Gastrocnemius medialis (tissue), 4 donors: ENCODE data around the gene MTMR1.

ENCODE experiments used
- POLR2A ChIP-seq, 2 donors: fragments of 450-650 bp; IDR thresholded peaks; one replicate each; pipeline ENCODE4 v1.6.1; 2017; ENCODE audit warnings: antibody characterized with exemption in 2 of 2, mild to moderate bottlenecking in 2 of 2, moderate library complexity in 2 of 2
- TF ChIP-seq, protein P1 (sequence below), 5 experiments: fragments of 450-650 bp in 3 of 5; fragments of 200-600 bp in 2 of 5; sonication (generic) in 2 of 5; IDR thresholded peaks in 4 of 5; conservative IDR thresholded peaks in 1 of 5; 1 replicate in 4 of 5; 2 replicates in 1 of 5; pipeline ENCODE4 v1.5.1; 2016 to 2019; ENCODE audit warnings: antibody characterized with exemption in 5 of 5, mild to moderate bottlenecking in 3 of 5, moderate library complexity in 3 of 5

DNA sequence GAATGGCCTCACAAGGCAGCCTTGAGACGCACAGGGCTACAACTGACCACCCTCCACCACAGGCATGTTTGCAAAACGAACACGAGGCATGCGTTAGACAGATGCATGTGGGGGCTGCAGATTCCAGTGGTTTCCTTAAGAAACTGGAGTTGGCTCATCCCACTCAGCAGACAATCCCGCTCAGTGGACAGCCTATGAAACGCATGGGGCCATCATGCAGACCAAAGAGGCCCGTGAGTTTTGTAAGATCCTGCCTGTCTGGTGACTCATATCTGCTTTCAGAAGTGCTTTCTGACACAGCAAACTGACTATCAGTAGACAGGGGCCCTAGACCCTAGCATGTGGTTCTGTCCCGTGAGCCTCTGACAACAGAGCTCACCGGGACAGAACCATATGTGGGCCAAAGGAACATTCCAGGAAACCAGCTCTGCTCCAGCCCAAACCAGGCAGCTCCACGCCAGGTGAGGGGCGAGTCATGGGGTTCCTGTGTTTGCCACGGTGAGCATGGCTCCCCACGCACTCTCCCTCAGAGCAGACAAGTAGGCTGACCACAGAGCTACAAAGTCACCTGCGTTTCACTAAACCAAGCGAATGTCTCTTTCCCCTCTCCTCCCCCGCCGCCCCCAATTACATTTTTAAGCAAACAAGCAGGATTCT, 74.4 kb downstream of the MTMR1 start:
- TF ChIP-seq, protein P1, sequence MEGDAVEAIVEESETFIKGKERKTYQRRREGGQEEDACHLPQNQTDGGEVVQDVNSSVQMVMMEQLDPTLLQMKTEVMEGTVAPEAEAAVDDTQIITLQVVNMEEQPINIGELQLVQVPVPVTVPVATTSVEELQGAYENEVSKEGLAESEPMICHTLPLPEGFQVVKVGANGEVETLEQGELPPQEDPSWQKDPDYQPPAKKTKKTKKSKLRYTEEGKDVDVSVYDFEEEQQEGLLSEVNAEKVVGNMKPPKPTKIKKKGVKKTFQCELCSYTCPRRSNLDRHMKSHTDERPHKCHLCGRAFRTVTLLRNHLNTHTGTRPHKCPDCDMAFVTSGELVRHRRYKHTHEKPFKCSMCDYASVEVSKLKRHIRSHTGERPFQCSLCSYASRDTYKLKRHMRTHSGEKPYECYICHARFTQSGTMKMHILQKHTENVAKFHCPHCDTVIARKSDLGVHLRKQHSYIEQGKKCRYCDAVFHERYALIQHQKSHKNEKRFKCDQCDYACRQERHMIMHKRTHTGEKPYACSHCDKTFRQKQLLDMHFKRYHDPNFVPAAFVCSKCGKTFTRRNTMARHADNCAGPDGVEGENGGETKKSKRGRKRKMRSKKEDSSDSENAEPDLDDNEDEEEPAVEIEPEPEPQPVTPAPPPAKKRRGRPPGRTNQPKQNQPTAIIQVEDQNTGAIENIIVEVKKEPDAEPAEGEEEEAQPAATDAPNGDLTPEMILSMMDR (IDR thresholded peaks at IDR 0.05 in 4 of 5, conservative IDR thresholded peaks at IDR 0.05 in 1 of 5), result no peak
- no peak for TF ChIP-seq POLR2A (IDR thresholded peaks at IDR 0.05)
